Hematopoietic multipotent progenitor cell treated with erythropoietin and hydrocortisone succinate and interleukin-3 and kit ligand, for 15 days (in vitro differentiated cells): ENCODE measurements around the gene NAT14.
"Not testable (repeated sequence)": the region's sequence is repeated elsewhere in the genome, so short reads cannot be mapped to it uniquely, and the experiment has no call there.

Experiments
- DNase-seq: peaks from one replicate; pipeline ENCODE4 v3.0.0-alpha.2; 2015; ENCODE audit warnings: low spot score

Gene NAT14

GRCh38 chr19:55486971-55487923, 2.3 kb downstream of the NAT14 start:
- DNase-seq = no peak

- no peak for DNase-seq
These were observed 3.1 kb downstream of the NAT14 start, which contains the start of gene SSC5D for GRCh38 chr19:55487924-55488687. SSC5D (plus strand) TSS chr19:55488436; CDS start chr19:55488590, 154 bp downstream.

- no peak for DNase-seq
These were observed 4.2 kb downstream of the NAT14 start for GRCh38 chr19:55488986-55489710.

- DNase-seq = no peak
These were observed 4.9 kb downstream of the NAT14 start for GRCh38 chr19:55489711-55490477.

GRCh38 chr19:55490478-55491432, 5.8 kb downstream of the NAT14 start:
- no peak for DNase-seq

- no peak for DNase-seq
These were observed 6.8 kb downstream of the NAT14 start for GRCh38 chr19:55491546-55492360.

- DNase-seq = no peak
These were observed 7.5 kb downstream of the NAT14 start for GRCh38 chr19:55492362-55492944.

- DNase-seq = no peak
These were observed 8.2 kb downstream of the NAT14 start for GRCh38 chr19:55493052-55493644.

GRCh38 chr19:55493645-55494171, 8.7 kb downstream of the NAT14 start:
- no peak for DNase-seq

GRCh38 chr19:55494172-55494761, 9.3 kb downstream of the NAT14 start:
- DNase-seq = no peak

- DNase-seq = no peak
These were observed 10.8 kb downstream of the NAT14 start for GRCh38 chr19:55495646-55496349.

- DNase-seq = not testable (repeated sequence)
These were observed 11.8 kb downstream of the NAT14 start for GRCh38 chr19:55496820-55497219.

- DNase-seq = no peak
These were observed 12.8 kb downstream of the NAT14 start for GRCh38 chr19:55497763-55498162.

GRCh38 chr19:55498246-55498840, 13.4 kb downstream of the NAT14 start:
- no peak for DNase-seq

GRCh38 chr19:55500368-55500952, 15.5 kb downstream of the NAT14 start:
- DNase-seq = no peak

- DNase-seq = no peak
These were observed 17.4 kb downstream of the NAT14 start for GRCh38 chr19:55502197-55502952.
